ENCODE results near the gene SEC14L5. TPM values are rescaled to one million over a fixed set of nuclear protein-coding genes. Genes with fewer than 3 reads are reported as not detected.

Gene SEC14L5
- total RNA-seq, 1 experiment from 2014 or later: 0.27 TPM

GRCh38 chr16:4970010-4970409 lies 11.9 kb downstream of the SEC14L5 start (continued):
- TF ChIP-seq, protein P1, sequence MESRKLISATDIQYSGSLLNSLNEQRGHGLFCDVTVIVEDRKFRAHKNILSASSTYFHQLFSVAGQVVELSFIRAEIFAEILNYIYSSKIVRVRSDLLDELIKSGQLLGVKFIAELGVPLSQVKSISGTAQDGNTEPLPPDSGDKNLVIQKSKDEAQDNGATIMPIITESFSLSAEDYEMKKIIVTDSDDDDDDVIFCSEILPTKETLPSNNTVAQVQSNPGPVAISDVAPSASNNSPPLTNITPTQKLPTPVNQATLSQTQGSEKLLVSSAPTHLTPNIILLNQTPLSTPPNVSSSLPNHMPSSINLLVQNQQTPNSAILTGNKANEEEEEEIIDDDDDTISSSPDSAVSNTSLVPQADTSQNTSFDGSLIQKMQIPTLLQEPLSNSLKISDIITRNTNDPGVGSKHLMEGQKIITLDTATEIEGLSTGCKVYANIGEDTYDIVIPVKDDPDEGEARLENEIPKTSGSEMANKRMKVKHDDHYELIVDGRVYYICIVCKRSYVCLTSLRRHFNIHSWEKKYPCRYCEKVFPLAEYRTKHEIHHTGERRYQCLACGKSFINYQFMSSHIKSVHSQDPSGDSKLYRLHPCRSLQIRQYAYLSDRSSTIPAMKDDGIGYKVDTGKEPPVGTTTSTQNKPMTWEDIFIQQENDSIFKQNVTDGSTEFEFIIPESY (IDR thresholded peaks at IDR 0.05; ENCODE audit: extremely low read depth, insufficient replicate concordance, low read length): no peak
- TF ChIP-seq EZH2 (IDR thresholded peaks at IDR 0.05): no peak

- H3K27me3 ChIP-seq (ENCODE audit: insufficient read depth, low read length): peaks cover 4% of the 10 kb centered on the region; the same call in 1 of the 2 replicates
- no peak overlapping the region for H3K9ac ChIP-seq (ENCODE audit: low read length)
- BruUV-seq (replicated peaks): no TSS peak
- H4K20me1 ChIP-seq (ENCODE audit: insufficient read depth): no peaks in the 10 kb centered on the region
- no peak overlapping the region for H3K4me2 ChIP-seq (ENCODE audit: low read length)
- intact Hi-C loops (cut with micrococcal nuclease): no loop called here
- H3K79me2 ChIP-seq (ENCODE audit: insufficient read depth, low read length): no peaks in the 10 kb centered on the region
- RAD21 ChIA-PET (ENCODE audit: low non-redundant PET in 1 of 2, low total read pairs in 2 of 2, uncharacterized antibody in 2 of 2, unreplicated experiment in 2 of 2): interaction anchor here in 1 of 2 experiments (0.7 kb wide), 1 partner anchor 119 kb away, joined by 3 read pairs; no protein-coding TSS in a partner anchor
- ATAC-seq: no peak
- no peak overlapping the region for H3K27ac ChIP-seq (ENCODE audit: low read depth, low read length)
- H3K4me1 ChIP-seq (ENCODE audit: control insufficient read depth in 1 of 2, insufficient read depth in 2 of 2, low read length in 2 of 2): no peaks in the 10 kb centered on the region
- no peak overlapping the region for H3K4me3 ChIP-seq (replicated peaks in 1 of 2; ENCODE audit: low read depth in 1 of 2, low read length in 2 of 2)
- H3K9me2 ChIP-seq (ENCODE audit: insufficient read depth): no peaks in the 10 kb centered on the region
- H3K9me3 ChIP-seq (ENCODE audit: control insufficient read depth in 1 of 2, insufficient read depth in 1 of 2, low read depth in 1 of 2, low read length in 2 of 2): no peaks in the 10 kb centered on the region
- no peak for DNase-seq (ENCODE audit: low read depth, low spot score)
- TF ChIP-seq REST (IDR thresholded peaks at IDR 0.05; ENCODE audit: low read depth) (no peak), EZH2phosphoT487 (IDR thresholded peaks at IDR 0.05; ENCODE audit: borderline replicate concordance) (no peak)
- POLR2A ChIA-PET: interaction anchor here (0.6 kb wide), 1 partner anchor 1345 kb away, joined by 4 read pairs; no protein-coding TSS in a partner anchor
- no peaks in the 10 kb centered on the region for H3K36me3 ChIP-seq (ENCODE audit: control insufficient read depth in 1 of 2, insufficient read depth in 2 of 2, low read length in 2 of 2)
- no peak overlapping the region for H2AFZ ChIP-seq (ENCODE audit: low read depth, low read length, poor library complexity, severe bottlenecking)
- CTCF ChIA-PET: no interaction called here
Observed at GRCh38 chr16:4972938-4973587, 14.9 kb downstream of the SEC14L5 start.
